Iris pigment epithelial cell (primary cell): ENCODE measurements around the gene N4BP3.
"Not testable (repeated sequence)": the region's sequence is repeated elsewhere in the genome, so short reads cannot be mapped to it uniquely, and the experiment has no call there.

Experiments
- DNase-seq: peaks from one replicate; pipeline ENCODE4 v3.0.0-alpha.2; 2011; ENCODE audit warnings: low read depth

Gene N4BP3

DNA sequence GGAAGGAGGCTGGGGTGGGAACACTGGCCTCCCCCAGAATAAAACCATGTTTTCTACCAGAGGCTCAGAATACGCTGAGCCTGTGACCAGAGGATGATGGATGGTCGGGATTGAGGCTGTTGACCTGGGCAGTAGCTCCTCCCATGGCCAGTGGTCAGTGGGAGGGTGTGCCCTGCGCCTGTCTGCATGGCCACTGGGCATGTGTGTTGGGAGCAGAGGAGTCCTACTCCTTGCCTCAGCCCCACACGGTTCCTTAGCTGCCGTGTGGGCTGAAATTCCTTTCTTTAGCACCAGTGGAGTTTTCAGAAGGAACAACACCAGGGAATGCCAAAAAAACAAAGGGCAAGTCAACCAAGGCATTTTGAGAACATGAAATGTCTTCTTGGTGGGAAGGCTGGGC, 9.0 kb downstream of the N4BP3 start:
- no peak for DNase-seq

DNA sequence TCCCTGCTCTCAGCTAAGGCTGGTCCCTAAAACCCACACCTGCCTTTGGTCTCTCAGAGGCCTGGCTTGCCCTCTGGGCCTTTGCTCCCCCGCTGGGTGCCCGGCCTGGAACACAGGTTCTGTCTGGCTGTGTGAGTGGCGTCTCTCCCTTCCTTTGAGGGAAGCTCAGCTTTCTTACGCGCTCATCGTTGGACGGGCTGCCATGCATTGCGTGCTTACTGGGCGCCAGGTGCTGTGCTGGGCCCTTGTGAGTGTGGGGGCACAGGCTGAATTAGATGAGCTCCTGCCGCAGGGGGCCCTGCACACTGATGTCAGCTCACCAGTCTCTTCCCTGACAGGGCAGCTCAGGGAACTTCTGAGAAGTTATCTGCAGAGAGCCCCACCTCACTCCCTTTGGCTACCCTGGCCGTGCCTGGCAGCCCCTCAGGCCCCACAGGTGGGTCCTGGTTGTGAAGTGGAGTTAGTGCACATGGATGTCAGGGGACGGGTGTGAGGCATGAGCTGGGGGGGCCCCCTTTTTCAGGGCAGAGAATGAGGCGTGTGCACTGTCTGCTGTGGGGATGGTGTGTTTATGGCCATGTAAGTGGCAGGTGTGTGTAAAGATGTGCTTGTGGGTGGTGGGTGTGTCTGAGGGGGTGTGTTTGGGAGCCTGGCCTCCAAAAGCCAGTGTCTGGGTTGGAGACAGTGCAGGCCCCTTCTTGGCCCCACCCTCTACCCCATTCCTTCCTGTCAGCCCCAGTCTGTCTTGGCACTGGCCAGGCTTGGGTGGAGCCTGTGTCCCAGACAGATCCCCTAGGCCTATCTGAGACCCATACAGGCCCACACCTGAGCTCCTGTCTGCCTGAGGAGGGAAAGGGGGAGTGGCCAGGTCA, 10.0 kb downstream of the N4BP3 start:
- DNase-seq: no peak

DNA sequence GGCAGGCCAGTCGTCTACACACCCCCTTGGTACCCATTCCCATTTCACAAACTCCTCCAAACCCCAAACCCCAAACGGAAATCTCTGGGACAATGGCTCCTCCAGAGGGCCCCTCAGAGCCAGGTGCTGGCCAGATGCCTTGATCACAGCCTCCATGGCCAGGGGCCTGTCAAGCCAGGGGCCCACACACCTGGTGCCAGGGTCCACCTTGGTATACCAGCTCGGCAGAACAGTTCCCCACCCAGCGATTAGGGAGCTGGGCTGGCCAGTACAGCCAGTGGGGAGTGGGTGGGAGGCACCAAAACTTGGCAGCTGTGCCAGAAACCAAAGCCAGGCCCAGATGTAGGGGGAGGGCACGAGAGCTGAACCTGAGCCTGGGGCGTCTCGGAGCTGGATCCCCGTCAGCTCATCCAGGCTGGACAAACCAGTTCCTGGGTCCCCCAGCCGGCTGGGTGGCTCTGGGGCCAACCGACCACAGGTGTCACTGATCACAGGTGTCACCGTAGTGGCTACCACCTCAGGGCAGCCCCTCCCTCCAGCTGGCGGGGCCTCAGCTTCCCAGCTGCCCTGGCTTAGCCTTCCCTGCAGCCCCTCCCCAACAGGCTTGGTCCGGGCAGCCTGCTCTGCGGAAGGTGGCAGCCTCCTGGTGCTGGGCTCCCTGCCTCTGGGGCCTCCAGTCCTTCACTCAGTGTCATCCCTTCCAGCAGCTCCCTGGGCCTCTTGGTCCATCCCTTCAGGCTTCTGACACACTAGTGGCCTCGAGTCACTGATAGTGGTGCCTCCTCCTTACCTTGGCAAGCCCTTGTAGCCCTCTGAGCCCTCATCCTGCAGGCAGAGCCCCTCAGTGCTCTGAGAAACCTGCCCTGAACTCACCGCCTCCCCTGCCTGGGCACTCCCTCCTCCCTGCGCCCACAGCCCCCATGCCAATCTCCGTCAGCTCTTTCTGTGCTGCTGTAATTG, 10.9 kb downstream of the N4BP3 start:
- DNase-seq: no peak

DNA sequence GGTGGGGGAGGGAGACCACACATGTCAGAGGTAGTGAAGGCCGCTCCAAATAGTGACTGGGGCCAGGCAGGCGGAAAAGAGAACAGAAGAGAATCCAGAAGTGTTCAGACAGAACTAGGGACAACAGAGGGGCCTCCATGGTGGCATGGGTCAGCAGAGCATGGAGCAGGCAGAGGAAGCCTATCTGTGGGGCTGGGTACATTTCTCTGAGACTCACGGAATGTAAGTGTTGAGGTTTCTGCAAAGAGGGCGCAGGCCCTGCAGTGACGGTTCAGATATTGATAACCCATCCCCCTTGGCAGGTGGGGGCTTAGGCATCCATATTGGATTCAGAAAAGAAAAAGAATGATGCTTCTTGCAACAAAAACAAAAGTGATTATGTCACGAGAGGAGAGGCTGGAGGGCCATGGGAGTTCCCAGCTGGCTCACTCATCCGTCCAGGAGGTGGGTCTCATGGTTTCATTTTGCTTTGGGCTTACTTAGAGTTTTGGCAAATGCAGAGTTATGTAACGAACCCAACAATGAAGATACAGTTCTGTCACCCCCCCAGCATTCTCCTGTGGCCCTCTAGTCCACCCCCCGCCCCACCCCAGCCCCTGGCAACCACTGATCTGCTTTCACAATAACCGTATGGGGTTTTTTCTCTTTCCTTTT, 12.0 kb downstream of the N4BP3 start:
- no peak for DNase-seq

DNA sequence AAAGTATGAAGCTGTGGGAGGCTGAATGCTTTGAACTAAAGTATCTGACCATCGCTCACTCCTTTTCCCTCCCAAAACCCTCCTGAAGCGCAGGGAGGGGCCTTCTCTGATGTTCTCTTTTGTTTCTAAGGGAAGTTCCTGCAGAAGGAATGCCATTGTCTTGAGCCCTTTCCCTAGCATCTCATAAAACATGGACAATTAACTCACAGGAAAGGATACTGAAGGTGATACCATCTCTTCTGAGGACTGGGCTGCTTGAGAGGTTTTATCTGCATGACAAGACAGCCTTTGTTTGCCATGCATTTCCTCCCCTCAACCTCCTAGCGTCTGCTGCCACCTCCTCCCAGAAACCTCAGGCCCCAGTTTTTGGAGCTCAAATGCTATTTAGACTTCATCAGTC, 13.2 kb downstream of the N4BP3 start:
- no peak for DNase-seq

DNA sequence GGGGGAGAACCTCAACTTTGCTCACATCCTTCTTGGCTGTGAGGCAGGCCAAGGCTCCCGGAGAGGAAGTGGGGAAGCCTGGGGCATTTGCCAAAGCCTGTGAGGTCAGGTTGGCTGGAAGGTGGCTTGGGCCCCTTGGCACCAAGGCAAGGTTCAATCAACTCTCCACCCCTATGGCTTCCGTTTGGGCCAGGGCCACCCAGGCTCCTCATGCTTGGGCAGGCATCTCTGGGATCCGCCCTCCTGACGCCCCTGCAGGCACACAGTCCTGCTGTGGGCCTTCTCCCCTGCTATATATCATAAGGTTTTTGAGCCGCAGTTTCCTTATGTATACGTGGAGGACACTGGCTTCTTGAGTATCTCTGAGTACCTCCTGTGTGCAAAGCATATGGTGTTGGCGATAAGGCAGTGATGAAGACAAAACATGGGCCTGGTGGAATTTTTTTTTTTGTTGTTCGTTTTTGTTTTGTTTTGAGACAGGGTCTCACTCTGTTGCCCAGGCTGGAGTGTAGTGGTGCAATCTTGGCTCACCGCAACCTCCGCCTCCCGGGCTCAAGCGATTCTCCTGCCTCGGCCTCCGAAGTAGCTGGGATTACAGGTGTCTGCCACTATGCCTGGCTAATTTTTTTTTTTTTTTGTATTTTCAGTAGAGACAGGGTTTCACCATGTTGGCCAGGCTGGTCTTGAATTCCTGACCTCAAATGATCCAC, 14.1 kb downstream of the N4BP3 start:
- not testable (repeated sequence) for DNase-seq

DNA sequence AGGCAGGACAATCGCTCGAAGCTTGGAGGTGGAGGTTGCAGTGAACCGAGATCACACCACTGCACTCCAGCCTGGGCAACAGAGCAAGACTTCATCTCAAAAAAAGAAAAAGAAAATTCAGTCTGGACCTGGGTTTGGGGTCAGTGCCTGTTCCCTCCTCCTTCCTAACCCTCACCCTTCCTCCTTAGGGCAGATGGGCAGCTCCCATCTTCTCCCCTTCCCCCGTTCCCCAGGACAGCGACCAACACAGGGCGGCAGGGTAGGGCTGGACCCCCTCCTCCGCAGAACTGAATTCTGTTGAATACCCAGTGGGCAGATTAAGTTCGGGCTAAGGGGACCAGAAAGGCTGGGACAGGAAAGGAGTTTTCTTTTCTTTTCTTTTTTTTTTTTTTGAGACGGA, 16.0 kb downstream of the N4BP3 start:
- no peak for DNase-seq

DNA sequence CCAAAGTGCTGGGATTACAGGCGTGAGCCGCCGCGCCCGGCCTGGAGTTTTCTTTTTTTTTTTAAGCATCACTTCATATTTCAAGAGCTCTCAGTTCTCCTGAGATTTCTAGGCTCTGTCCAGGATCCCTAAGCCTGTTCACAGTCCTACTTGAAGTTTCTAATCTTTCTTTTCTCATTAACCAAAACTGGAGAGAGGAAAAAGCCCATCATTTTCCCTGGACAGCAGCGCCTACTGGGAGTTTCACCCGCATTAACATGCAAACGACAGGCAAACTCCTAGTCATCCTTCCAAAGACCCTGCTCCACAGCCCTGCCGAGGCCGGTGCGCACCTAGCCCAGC, 16.9 kb downstream of the N4BP3 start:
- DNase-seq: peak; percentile 17

DNA sequence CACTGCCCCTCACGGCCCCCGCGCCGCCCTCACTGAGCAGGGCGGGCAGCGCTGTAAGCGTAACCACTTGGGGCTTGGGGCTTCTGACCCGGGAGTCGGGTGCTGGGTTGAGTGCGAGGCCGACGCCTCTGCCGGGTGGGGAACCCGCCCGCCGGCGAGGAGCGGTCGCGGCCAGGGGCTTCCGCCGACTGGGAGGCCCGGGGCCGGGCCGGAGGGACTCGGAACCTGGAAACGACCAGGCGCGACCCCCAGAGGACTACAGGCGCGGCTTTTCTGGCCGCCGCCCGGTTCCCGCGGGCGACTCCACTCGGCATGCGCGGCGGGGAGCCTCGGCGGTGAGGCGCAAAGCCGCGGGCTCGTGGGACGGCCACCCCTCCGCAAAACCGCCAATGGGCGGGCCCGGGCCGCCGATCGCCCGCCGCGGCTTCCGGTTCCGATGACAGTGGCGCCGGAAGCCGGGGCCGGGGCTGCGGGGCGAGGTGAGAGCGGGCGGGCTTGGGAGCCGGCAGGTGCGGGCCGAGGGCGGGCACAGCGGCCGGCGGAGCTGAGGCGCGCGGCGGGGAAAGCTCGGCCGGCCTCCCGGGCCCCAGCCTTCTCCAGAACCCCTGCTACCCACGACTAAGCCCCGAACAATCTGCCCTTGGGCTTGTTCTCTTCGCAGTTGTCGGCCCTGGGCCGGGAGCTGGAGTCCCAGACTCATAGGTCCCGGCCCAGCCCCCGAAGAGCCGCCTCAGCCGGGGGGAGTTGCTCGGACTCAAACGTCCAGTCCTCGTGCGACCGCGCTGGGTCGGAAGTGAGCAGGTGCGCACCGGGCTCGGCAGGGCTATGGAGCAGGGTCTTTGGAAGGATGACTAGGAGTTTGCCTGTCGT, 17.5 kb downstream of the N4BP3 start, which contains the start of gene RMND5B:
TSS of gene RMND5B (plus strand) at position 439 of the 870 bp plus-strand sequence. CDS start 7,106 bp downstream, outside the sequence.
- peak; percentile 77 for DNase-seq

DNA sequence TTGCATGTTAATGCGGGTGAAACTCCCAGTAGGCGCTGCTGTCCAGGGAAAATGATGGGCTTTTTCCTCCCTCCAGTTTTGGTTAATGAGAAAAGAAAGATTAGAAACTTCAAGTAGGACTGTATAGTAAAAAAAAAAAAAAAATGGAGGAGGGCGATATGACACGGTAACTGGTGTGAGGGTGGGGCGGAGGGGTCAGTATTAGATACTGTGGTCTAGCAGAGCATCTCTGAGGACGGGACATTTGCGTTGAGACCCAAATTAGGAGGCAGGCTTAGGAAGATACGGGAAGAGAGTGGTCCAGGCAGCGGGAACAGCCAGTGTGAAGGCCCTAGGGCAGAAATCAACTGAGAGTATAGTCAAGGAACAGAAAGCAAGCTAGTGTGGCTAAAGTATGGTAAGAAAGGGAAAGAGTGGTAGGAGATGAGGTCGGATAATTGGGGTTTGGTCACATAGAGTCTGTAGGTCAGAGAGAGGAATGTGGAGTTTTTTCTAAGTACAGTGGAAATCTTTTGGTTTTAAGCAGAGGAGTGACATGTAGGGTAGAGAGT, 18.2 kb downstream of the N4BP3 start:
- no peak for DNase-seq

DNA sequence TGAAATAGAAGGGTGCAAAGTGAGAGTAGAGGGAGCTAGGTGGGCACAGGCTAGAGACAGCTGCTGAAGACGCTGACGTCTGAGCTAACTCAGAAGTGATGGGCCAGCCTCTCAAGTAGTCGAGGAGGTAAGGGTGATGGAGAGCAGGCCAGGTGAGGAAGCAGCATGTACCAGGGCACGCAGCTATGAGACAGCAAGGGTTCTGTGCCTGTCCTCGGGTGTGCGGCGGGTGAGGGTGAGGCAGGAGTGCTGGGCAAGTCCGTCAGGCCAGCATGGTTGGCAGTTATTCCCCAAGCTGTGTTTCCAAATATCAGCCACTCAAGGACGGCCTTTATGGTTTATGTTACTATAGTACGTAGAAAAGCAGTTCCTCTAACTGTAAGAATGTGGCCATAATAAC, 23.7 kb downstream of the N4BP3 start:
- DNase-seq: no peak

DNA sequence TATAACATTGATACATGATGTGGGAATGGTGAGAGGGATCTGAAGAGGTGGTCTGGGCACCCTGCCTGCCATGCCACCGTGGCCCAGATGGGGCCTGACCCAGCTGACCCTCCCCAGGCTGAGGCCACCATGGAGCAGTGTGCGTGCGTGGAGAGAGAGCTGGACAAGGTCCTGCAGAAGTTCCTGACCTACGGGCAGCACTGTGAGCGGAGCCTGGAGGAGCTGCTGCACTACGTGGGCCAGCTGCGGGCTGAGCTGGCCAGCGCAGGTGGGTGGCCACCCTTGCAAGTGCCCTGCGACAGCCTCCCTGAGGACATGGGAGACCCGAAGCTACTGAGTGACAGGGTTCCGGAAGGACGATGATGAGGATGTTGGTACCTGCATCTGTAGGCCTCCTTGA, 24.7 kb downstream of the N4BP3 start:
- no peak for DNase-seq

DNA sequence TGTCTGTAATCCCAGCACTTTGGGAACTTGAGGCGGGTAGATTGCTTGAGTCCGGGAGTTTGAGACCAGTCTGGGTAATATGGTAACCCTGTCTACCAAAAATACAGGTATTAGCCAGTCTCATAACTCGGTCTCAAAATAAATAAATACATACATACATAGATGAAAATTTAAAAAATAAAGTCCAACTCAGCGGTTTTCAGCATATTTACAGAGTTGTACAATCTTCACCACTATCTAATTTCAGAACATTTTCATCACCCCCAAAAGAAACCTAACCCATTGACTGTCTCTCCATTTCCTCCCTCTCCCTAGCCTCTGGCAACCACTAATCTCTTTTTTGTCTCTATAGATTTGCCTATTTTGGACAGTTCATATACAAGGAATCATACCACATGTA, 28.2 kb downstream of the N4BP3 start:
- no peak for DNase-seq

DNA sequence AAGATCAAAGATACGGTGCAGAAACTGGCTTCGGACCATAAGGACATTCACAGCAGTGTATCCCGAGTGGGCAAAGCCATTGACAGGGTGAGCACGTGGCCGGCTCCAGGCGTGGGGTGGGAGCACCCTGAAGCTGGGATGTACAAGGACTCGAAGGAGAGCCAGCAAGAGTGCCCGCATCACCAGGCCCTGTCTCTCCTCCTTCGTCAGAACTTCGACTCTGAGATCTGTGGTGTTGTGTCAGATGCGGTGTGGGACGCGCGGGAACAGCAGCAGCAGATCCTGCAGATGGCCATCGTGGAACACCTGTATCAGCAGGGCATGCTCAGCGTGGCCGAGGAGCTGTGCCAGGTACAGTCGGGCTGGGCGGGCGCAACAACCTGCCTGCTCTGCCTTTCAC, 29.3 kb downstream of the N4BP3 start:
- no peak for DNase-seq

DNA sequence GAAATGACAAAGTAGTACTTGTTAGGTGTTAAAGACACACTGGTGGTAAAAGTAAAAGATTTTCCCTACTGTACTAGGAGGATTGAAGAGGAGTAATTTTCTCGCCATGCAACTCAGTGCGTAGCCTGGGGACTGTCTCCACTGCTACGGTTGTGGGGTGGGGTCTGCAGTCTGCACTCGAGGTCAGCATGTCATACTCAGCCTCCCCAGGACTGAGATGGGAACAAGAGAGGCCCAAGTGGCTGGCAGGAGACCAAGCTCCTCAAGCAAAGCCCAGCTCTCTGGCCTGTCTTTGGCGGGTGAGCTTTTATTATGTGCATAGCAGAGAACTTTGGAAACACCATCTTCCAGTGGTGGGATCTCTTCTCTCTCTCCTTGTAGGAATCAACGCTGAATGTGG, 29.9 kb downstream of the N4BP3 start:
- DNase-seq: no peak

DNA sequence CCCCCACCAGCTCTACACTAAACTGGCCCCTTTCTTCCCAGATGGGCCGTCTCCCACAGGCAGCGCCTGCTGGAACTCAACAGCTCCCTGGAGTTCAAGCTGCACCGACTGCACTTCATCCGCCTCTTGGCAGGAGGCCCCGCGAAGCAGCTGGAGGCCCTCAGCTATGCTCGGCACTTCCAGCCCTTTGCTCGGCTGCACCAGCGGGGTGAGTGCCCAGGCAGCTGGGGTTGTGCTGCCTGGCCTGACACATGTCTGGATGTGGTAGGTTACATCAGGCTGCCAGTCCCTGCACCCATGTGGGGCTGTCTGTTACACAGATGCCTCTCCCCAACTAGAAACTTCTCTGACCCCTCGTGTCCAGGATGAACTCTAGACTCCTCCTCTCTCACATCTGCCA, 30.6 kb downstream of the N4BP3 start:
- DNase-seq: peak; percentile 22

DNA sequence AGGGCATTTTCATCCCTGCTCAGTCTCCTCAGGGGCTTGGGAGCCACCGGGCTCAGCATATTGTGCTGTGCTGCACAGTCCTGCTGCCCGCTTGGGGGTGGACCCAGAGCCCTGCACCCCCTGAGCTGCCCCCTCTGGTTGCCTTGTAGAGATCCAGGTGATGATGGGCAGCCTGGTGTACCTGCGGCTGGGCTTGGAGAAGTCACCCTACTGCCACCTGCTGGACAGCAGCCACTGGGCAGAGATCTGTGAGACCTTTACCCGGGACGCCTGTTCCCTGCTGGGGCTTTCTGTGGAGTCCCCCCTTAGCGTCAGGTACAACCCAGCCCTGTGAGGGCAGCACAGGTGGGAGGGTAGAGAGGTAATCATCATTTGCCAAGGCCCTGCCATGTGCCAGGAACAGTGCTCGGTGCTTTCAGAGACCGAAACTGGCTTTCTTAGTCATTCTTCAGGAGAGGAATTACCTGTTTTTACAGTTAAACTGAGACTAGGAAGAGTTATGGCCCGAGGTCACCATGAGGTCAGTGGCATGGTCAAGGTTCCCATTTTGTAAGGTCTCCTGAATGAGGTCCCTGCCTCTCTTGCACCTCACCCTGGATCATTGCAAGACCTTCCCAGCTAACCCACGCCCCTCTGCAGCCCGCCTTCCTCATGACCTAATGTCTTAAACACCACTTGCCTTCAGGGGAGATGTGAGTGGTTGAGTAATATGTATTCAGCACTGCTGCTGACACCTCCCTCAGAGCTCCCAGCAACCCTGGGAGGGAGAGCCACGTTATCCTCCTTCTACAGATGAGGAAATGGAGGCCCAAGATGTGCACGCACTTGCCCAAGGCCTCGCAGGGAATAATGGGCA, 32.9 kb downstream of the N4BP3 start:
- peak; percentile 70 for DNase-seq

DNA sequence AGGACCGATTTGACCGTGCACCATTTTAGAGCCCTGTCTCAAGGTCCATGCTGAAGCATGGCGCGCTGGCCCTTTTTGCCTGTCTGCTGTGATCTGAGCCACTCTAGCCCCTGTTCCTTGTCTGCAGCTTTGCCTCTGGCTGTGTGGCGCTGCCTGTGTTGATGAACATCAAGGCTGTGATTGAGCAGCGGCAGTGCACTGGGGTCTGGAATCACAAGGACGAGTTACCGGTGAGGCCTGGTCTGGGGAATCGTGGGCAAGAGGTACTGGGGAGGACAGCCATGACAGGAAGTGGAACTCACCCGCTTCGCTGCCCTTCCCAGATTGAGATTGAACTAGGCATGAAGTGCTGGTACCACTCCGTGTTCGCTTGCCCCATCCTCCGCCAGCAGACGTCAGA, 34.1 kb downstream of the N4BP3 start:
- DNase-seq: no peak

DNA sequence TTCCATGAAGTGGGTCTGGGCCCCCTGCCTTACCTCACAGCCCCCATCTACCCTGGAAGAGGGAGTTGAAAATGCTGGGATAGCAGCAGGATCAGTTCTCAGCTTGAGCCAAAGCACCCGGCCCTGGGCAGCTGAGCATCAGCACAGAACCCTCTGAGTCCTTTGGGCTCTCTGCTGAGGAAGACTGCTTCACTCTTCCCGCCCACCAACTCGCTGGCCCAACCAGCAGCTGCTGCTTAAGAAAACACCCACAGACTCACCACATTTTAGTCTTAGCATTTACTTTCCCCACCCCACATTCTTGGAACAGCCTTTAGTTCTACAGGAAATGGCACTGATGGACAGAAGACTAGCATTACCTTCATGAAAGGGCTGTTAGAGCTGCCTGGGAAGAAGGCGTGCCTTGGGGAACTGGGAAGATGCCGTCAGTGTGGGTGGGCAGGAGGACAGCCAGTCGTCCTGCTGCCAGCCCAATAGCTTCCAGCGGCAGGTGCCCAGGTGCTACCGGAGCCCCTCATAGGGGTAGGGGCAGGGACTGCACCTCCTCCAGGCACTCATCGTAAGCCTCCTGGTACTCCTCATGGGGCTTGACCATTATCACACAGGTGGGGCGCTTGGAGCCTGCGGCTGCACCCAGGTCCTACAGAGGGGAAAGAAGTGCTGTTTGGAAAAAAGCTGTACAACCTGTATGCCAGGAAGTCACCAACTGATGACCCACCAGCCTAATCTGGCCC, 36.0 kb downstream of the N4BP3 start:
- peak; percentile 39 for DNase-seq
